Stimulated activated CD8-positive, alpha-beta memory T cell treated with anti-CD3 and anti-CD28 coated beads, Interleukin-15, amount 100 ng/mL, for 1 hour (primary cell): ENCODE measurements around the gene NUP98.
"Not testable (repeated sequence)": the region's sequence is repeated elsewhere in the genome, so short reads cannot be mapped to it uniquely, and the experiment has no call there.

ENCODE experiments used
- DNase-seq: peaks from one replicate; pipeline ENCODE4 v3.0.0-alpha.2; 2020; ENCODE audit warnings: low read depth

NUP98 gene

GRCh38 chr11:3799143-3799542 lies 1.8 kb upstream of the NUP98 start:
- DNase-seq = no peak

GRCh38 chr11:3796801-3797328 lies 489 bp downstream of the NUP98 start:
- no peak for DNase-seq

GRCh38 chr11:3796346-3796745 lies 1.0 kb downstream of the NUP98 start:
- no peak for DNase-seq

GRCh38 chr11:3796002-3796311 lies 1.4 kb downstream of the NUP98 start:
- no peak for DNase-seq

- DNase-seq = no peak
Measured at GRCh38 chr11:3795131-3796001, 2.0 kb downstream of the NUP98 start.

GRCh38 chr11:3794387-3794786 lies 3.0 kb downstream of the NUP98 start:
- DNase-seq = not testable (repeated sequence)

GRCh38 chr11:3786781-3787428 lies 10.4 kb downstream of the NUP98 start:
- DNase-seq = no peak

- no peak for DNase-seq
Measured at GRCh38 chr11:3783611-3784010, 13.7 kb downstream of the NUP98 start.

- DNase-seq = no peak
Measured at GRCh38 chr11:3782963-3783362, 14.4 kb downstream of the NUP98 start.

GRCh38 chr11:3781423-3781822 lies 15.9 kb downstream of the NUP98 start:
- DNase-seq = no peak

GRCh38 chr11:3775736-3776406 lies 21.5 kb downstream of the NUP98 start:
- DNase-seq = no peak

- no peak for DNase-seq
Measured at GRCh38 chr11:3773180-3773579, 24.2 kb downstream of the NUP98 start.

- DNase-seq = no peak
Measured at GRCh38 chr11:3767536-3767935, 29.8 kb downstream of the NUP98 start.

- DNase-seq = not testable (repeated sequence)
Measured at GRCh38 chr11:3766836-3767235, 30.5 kb downstream of the NUP98 start.

- no peak for DNase-seq
Measured at GRCh38 chr11:3764266-3764665, 33.1 kb downstream of the NUP98 start.

GRCh38 chr11:3755151-3755550 lies 42.2 kb downstream of the NUP98 start:
- DNase-seq = no peak

GRCh38 chr11:3753110-3753509 lies 44.2 kb downstream of the NUP98 start:
- no peak for DNase-seq

- DNase-seq = no peak
Measured at GRCh38 chr11:3747704-3748103, 49.6 kb downstream of the NUP98 start.

- DNase-seq = no peak
Measured at GRCh38 chr11:3745161-3745560, 52.2 kb downstream of the NUP98 start.

GRCh38 chr11:3738723-3739122 lies 58.6 kb downstream of the NUP98 start:
- no peak for DNase-seq

GRCh38 chr11:3738241-3738640 lies 59.1 kb downstream of the NUP98 start:
- no peak for DNase-seq

GRCh38 chr11:3737386-3737933 lies 59.9 kb downstream of the NUP98 start:
- no peak for DNase-seq

GRCh38 chr11:3736816-3737215 lies 60.5 kb downstream of the NUP98 start:
- no peak for DNase-seq
